ENCODE data around the gene AMIGO1.
A peak's percentile ranks its signal among the peaks of the same experiment; 100 is the strongest.

The AMIGO1 gene

GRCh38 chr1:109509176-109510134 lies at the start of gene AMIGO1:
Gene AMIGO1 (minus strand): TSS chr1:109509727. CDS start chr1:109508912, 815 bp downstream.
- DNase-seq (ENCODE audit: low read depth in 2 of 3, low spot score in 2 of 3): peak in 1 of 3 experiments; percentile 38

GRCh38 chr1:109557520-109557919 lies 48.0 kb upstream of the AMIGO1 start:
- DNase-seq (ENCODE audit: low read depth in 2 of 3, low spot score in 2 of 3): no peak

GRCh38 chr1:109556563-109556962 lies 47.0 kb upstream of the AMIGO1 start:
- no peak for DNase-seq (ENCODE audit: low read depth in 2 of 3, low spot score in 2 of 3)

- peak; percentile 73 to 91 (median 90) for DNase-seq (ENCODE audit: low read depth in 2 of 3, low spot score in 2 of 3)
Observed at GRCh38 chr1:109548321-109549267, 39.1 kb upstream of the AMIGO1 start, which contains the start of gene GNAI3. Gene GNAI3 (plus strand): TSS chr1:109548615. CDS start chr1:109548721, 106 bp downstream.

GRCh38 chr1:109547463-109548320 lies 38.2 kb upstream of the AMIGO1 start:
- no peak for DNase-seq (ENCODE audit: low read depth in 2 of 3, low spot score in 2 of 3)

- DNase-seq (ENCODE audit: low read depth in 2 of 3, low spot score in 2 of 3): peak; percentile 52 to 75 (median 64)
Observed at GRCh38 chr1:109546311-109547109, 37.0 kb upstream of the AMIGO1 start.

GRCh38 chr1:109543988-109544735 lies 34.6 kb upstream of the AMIGO1 start:
- no peak for DNase-seq (ENCODE audit: low read depth in 2 of 3, low spot score in 2 of 3)

- no peak for DNase-seq (ENCODE audit: low read depth in 2 of 3, low spot score in 2 of 3)
Observed at GRCh38 chr1:109543283-109543987, 33.9 kb upstream of the AMIGO1 start.

GRCh38 chr1:109542657-109543056 lies 33.1 kb upstream of the AMIGO1 start:
- no peak for DNase-seq (ENCODE audit: low read depth in 2 of 3, low spot score in 2 of 3)

GRCh38 chr1:109541102-109541501 lies 31.6 kb upstream of the AMIGO1 start:
- DNase-seq (ENCODE audit: low read depth in 2 of 3, low spot score in 2 of 3): no peak

- no peak for DNase-seq (ENCODE audit: low read depth in 2 of 3, low spot score in 2 of 3)
Observed at GRCh38 chr1:109539676-109540075, 30.1 kb upstream of the AMIGO1 start, which contains the start of gene GPR61. Gene GPR61 (plus strand): TSS chr1:109539872. CDS start chr1:109543023, 3,151 bp downstream.

GRCh38 chr1:109538827-109539555 lies 29.5 kb upstream of the AMIGO1 start:
- DNase-seq (ENCODE audit: low read depth in 2 of 3, low spot score in 2 of 3): no peak

GRCh38 chr1:109537450-109538178 lies 28.1 kb upstream of the AMIGO1 start:
- DNase-seq (ENCODE audit: low read depth in 2 of 3, low spot score in 2 of 3): no peak

GRCh38 chr1:109535971-109536491 lies 26.5 kb upstream of the AMIGO1 start:
- DNase-seq (ENCODE audit: low read depth in 2 of 3, low spot score in 2 of 3): no peak

- no peak for DNase-seq (ENCODE audit: low read depth in 2 of 3, low spot score in 2 of 3)
Observed at GRCh38 chr1:109535481-109535880, 26.0 kb upstream of the AMIGO1 start.

GRCh38 chr1:109534307-109534858 lies 24.9 kb upstream of the AMIGO1 start:
- DNase-seq (ENCODE audit: low read depth in 2 of 3, low spot score in 2 of 3): no peak
